Calu3 (cell line): ENCODE measurements around the gene NT5C1A. TPM values are rescaled to one million over a fixed set of nuclear protein-coding genes. Genes with fewer than 3 reads are reported as not detected.

Experiments used
- BruUV-seq: library from RNA; stranded (reverse); fragments of 400-500 nt; replicated peaks from 2 replicates; lab custom pipeline; 2021; lab: Mats Ljungman, UMichigan
- CTCF ChIA-PET: fragments of 300-600 bp; sonication (Branson Sonifier 250); formaldehyde crosslinking; loops from one replicate; lab custom pipeline; 2022; ENCODE audit warnings: antibody characterized with exemption; lab: Charles Lee
- DNase-seq: peaks from one replicate; pipeline ENCODE4 v3.0.0; 2022
- H3K27ac Mint-ChIP-seq: one replicate; pipeline ENCODE4 v1.8.0; 2022; ENCODE audit warnings: mixed read lengths; ENCODE audit not compliant: unreplicated experiment
- H3K27me3 Mint-ChIP-seq: one replicate; pipeline ENCODE4 v1.8.0; 2022; ENCODE audit warnings: mixed read lengths; ENCODE audit not compliant: unreplicated experiment
- H3K36me3 Mint-ChIP-seq: one replicate; pipeline ENCODE4 v1.8.0; 2022; ENCODE audit warnings: mild to moderate bottlenecking, moderate library complexity, mixed read lengths; ENCODE audit not compliant: insufficient read depth, unreplicated experiment
- H3K4me1 Mint-ChIP-seq: one replicate; pipeline ENCODE4 v1.8.0; 2022; ENCODE audit warnings: mild to moderate bottlenecking, low read depth, mixed read lengths; ENCODE audit not compliant: unreplicated experiment
- H3K4me3 Mint-ChIP-seq: one replicate; pipeline ENCODE4 v1.8.0; 2022; ENCODE audit warnings: mild to moderate bottlenecking, low read depth, moderate library complexity, mixed read lengths; ENCODE audit not compliant: unreplicated experiment
- H3K9me3 Mint-ChIP-seq: one replicate; pipeline ENCODE4 v1.8.0; 2022; ENCODE audit warnings: low read depth, mixed read lengths; ENCODE audit not compliant: unreplicated experiment
- CTCF ChIP-seq: fragments of 200-600 bp; IDR thresholded peaks from one replicate; pipeline ENCODE4 v1.8.0; 2022; ENCODE audit warnings: antibody characterized with exemption; ENCODE audit not compliant: unreplicated experiment
- intact Hi-C: fragments of 100-400 bp; cut with micrococcal nuclease; formaldehyde crosslinking; loops from one replicate; pipeline ENCODE4 v1.10.0; 2022; ENCODE audit not compliant: unreplicated experiment
- total RNA-seq: library from RNA; stranded (reverse); gene quantifications from 2 replicates; pipeline ENCODE4 v1.2.3, GENCODE V29; 2022

NT5C1A gene
- total RNA-seq, 1 experiment from 2014 or later, result not detected

- no TSS peak for BruUV-seq
- no peak overlapping the region for H3K4me3 Mint-ChIP-seq
- no peak for TF ChIP-seq CTCF
- CTCF ChIA-PET, result interaction anchor here (0.6 kb wide), 1 partner anchor 101 kb away, joined by 4 read pairs; no protein-coding TSS in a partner anchor
- no peaks in the 10 kb centered on the region for H3K9me3 Mint-ChIP-seq
- H3K4me1 Mint-ChIP-seq, result peaks cover 16% of the 10 kb centered on the region
- no peaks in the 10 kb centered on the region for H3K36me3 Mint-ChIP-seq
- H3K27ac Mint-ChIP-seq, result no peak overlapping the region
- intact Hi-C loops, result loop anchor here (5.0 kb wide), 1 partner anchor 98 kb away; no protein-coding TSS in a partner anchor
- DNase-seq, result no peak
- peaks cover 53% of the 10 kb centered on the region for H3K27me3 Mint-ChIP-seq
Measured at GRCh38 chr1:39704757-39705156, 32.9 kb upstream of the NT5C1A start.

- no TSS peak for BruUV-seq
- Mint-ChIP-seq H3K4me1 (peaks cover 16% of the 10 kb centered on the region), H3K4me3 (peak overlapping the region; percentile 5), H3K36me3 (no peaks in the 10 kb centered on the region), H3K9me3 (no peaks in the 10 kb centered on the region), H3K27ac (no peak overlapping the region), H3K27me3 (peaks cover 63% of the 10 kb centered on the region)
- CTCF ChIA-PET, result interaction anchor here (0.9 to 1.7 kb wide), 4 partner anchors 9 to 98 kb away, joined by 3 to 7 read pairs (median 4); partner anchors contain the start of gene HPCAL4
- TF ChIP-seq CTCF, result no peak
- no peak for DNase-seq
- intact Hi-C loops, result loop anchor here (5.0 kb wide), 1 partner anchor 101 kb away; no protein-coding TSS in a partner anchor
Measured at GRCh38 chr1:39701049-39701439, 29.1 kb upstream of the NT5C1A start.

GRCh38 chr1:39700348-39700747, 28.4 kb upstream of the NT5C1A start:
- H3K4me1 Mint-ChIP-seq, result peaks cover 16% of the 10 kb centered on the region
- CTCF ChIA-PET, result no interaction called here
- DNase-seq, result no peak
- H3K9me3 Mint-ChIP-seq, result no peaks in the 10 kb centered on the region
- no TSS peak for BruUV-seq
- no peak overlapping the region for H3K4me3 Mint-ChIP-seq
- no peak overlapping the region for H3K27ac Mint-ChIP-seq
- peaks cover 70% of the 10 kb centered on the region for H3K27me3 Mint-ChIP-seq
- no peaks in the 10 kb centered on the region for H3K36me3 Mint-ChIP-seq
- TF ChIP-seq CTCF, result no peak
- intact Hi-C loops, result loop anchor here (5.0 kb wide), 1 partner anchor 102 kb away; no protein-coding TSS in a partner anchor

GRCh38 chr1:39699419-39699818, 27.5 kb upstream of the NT5C1A start:
- no TSS peak for BruUV-seq

More at GRCh38 chr1:39699419-39699818, 27.5 kb upstream of the NT5C1A start:
- no peaks in the 10 kb centered on the region for H3K9me3 Mint-ChIP-seq
- intact Hi-C loops, result no loop called here
- no peak overlapping the region for H3K27ac Mint-ChIP-seq
- peaks cover 16% of the 10 kb centered on the region for H3K4me1 Mint-ChIP-seq
- no peak overlapping the region for H3K4me3 Mint-ChIP-seq
- peaks cover 79% of the 10 kb centered on the region for H3K27me3 Mint-ChIP-seq
- CTCF ChIA-PET, result no interaction called here
- TF ChIP-seq CTCF, result peak; percentile 10
- DNase-seq, result no peak
- no peaks in the 10 kb centered on the region for H3K36me3 Mint-ChIP-seq
